ENCODE data around the gene SMPD4. TPM values are rescaled to one million over a fixed set of nuclear protein-coding genes. Genes with fewer than 3 reads are reported as not detected.

SMPD4 gene
- polyA plus RNA-seq, 4 donors: 55.7 to 72.9 (median 64.4) TPM

Other genes starting within 250 kb of the SMPD4 start
- 1 to 10 TPM in 2 of 4 donors, under 1 TPM in 2; 0.58 to 1.7 (median 0.96) TPM for gene RAB6C, start 201.9 kb downstream of the SMPD4 start, polyA plus RNA-seq (ENCODE audit: insufficient read length in 4 of 4)
- under 1 TPM in 1 of 4 donors, not detected in 3; 0.18 TPM for gene POTEF, start 52.4 kb downstream of the SMPD4 start, polyA plus RNA-seq (ENCODE audit: insufficient read length in 4 of 4)
- gene CCDC74B, start 36.5 kb downstream of the SMPD4 start, polyA plus RNA-seq (ENCODE audit: insufficient read length in 4 of 4): 10 to 100 TPM; 10.8 to 15.1 (median 13.5) TPM
- 100 to 1,000 TPM in 3 of 4 donors, 10 to 100 TPM in 1; 79.5 to 179 (median 106) TPM for gene MZT2B, start 660 bp upstream of the SMPD4 start, polyA plus RNA-seq (ENCODE audit: insufficient read length in 4 of 4)
- under 1 TPM in 3 of 4 donors, not detected in 1; 0.04 to 0.21 (median 0.13) TPM for gene TUBA3E, start 16.8 kb upstream of the SMPD4 start, polyA plus RNA-seq (ENCODE audit: insufficient read length in 4 of 4)
- 10 to 100 TPM; 36.4 to 44.2 (median 37.8) TPM for gene IMP4, start 161.3 kb upstream of the SMPD4 start, polyA plus RNA-seq (ENCODE audit: insufficient read length in 4 of 4)
- 10 to 100 TPM; 25.9 to 37.9 (median 30.2) TPM for gene PTPN18, start 174.5 kb upstream of the SMPD4 start, polyA plus RNA-seq (ENCODE audit: insufficient read length in 4 of 4)

All from right renal pelvis (tissue), 4 donors.